NK-92 (cell line): ENCODE measurements around the gene SNX27.
"Not testable (repeated sequence)": the region's sequence is repeated elsewhere in the genome, so short reads cannot be mapped to it uniquely, and the experiment has no call there.

Experiments
- DNase-seq: peaks from one replicate; lab custom pipeline; 2025; ENCODE audit not compliant: unreplicated experiment; lab: John Stamatoyannopoulos, UW

Gene SNX27

DNA sequence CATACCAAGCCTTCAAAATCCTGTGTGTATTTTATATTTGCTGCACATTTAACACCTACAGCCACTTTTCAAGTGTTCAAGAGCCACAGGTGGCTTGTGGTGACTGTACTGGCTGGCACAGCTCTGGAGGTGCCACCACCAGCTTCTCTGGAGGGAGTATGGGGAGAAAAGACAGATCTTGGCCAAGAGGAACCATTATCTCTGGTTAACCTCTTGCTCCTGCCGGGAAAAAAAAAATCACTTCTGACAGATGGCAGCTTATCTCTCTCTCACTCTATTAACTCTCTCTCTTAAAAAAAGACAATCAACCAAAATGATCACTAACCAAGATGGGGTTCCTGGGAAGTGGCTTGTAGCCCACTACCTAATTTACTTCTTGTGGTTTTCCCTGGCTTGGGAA is 108.3 kb downstream of the SNX27 start:
- no peak for DNase-seq

DNA sequence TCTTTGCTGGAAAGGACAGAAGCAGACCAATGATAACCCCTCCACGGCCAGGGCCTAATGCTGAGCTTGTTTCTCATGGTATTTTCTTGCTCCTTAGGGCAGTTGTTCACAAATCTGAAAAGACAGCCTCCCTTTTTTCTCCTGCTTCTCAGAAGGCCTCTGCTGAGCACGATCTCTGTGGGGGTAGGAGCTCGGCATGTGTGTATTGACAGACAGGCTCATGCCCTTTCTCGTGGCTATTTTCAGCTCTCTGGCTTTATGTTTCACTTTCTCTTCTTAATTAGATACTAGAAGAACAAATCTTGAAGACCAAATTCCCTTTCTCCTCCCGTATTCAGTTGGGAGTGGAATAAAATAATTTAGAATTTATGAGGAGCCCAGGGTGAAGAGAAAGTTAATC is 108.7 kb downstream of the SNX27 start:
- DNase-seq = no peak

DNA sequence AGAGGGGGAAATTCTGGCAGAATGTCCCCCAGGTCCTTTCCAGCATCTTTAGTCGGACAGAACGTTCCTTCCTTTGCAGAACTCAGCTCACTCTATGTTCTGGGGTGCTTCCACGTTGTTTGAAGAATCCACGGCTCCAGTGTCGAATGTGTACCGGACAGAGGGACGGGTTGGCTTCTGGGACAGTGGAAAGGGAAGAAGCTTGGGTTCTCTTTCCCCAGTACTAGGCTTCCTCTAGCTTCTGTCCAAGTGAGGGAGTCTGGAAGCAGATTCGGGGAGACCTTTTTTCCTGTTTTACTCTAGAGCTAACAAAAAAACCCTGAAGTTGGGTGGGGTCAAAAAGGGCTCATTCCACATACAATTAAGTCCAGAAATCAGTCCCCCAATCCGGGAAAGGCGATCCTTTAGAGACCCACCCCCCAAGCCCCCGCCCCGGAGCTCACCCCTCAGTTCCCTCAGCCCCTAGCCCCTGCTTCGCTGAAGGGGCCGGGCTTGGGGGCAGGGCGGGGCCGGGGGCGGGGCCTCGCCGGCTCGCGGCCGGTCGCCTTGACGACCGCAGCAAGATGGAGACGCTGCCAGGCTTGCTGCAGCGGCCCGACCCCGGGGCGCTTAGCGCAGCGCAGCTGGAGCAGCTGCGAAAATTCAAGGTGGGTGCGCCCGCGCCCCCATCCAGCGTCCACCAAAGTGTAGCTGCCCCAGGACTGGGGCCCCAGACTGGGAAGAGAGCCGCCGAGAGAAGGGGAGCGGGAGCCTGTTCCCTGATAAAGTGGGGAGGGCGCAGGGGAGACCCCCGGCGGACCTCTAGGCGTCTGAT is 109.3 kb downstream of the SNX27 start, which contains the start of gene RIIAD1:
Gene RIIAD1, plus strand, starts transcription at position 549 of the 814 bp plus-strand sequence. Its CDS starts 15 bp downstream, at position 564.
- DNase-seq = no peak

DNA sequence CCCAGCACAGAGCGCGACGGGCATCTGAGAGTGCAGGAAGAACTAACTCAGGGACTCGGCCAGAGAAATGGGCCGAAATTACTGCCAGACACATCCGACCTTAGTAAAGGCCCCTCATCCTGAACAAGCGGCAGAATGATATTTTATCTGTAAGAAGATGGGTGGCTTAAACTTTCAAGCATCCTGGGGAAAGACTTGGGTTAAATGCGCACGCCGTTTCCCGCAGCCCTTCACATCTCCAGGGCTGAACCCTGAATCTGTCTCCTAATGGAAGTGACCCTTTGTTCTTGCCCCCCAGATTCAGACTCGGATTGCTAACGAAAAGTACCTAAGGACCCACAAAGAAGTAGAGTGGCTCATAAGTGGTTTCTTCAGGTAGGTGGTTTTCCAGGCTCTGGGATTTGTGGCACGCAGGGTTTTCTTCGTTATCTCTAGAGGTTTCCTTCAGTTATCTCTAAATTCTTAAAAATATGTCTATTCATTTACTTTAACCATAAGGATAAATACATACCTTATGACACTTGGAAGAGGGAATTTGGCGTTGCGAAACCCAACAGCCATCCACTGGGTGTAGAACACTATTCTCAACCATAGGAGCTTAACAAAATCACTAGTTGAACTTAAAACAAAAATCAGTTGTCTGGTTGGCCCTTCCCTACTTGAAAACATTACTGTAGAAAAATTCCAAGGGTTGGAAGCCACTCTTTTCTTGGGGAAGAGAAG is 110.1 kb downstream of the SNX27 start:
- DNase-seq = no peak

DNA sequence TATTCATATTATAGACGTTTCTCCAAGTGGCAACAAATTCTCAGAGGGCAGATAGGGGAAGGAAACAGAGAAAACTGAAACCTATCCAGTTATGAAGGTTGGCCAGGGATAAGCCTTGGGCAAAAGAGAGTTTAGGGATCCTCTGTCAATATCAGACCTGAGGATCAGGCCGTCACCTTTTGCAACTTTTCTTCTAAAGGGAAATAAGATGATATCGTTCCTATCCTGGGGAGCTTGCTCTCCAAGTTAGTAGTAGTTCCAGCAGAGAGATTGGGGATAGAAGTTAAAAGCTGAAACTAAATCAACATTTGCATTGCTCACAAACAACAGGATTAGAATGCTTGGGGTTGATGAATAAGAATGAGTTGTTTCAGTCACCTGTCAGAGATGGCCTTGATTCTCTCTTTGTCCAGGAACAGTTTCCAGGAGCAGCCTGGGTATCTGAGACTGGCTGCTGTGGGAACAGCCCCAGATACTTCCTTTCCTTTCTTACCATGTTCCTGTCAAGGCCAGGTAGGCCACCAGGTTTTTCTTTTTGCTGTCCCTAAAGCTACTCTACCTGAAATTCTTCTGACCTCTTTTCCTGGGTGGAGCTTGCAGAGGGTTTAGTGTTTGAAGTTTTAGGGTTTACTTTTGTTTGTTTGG is 112.0 kb downstream of the SNX27 start:
- no peak for DNase-seq

DNA sequence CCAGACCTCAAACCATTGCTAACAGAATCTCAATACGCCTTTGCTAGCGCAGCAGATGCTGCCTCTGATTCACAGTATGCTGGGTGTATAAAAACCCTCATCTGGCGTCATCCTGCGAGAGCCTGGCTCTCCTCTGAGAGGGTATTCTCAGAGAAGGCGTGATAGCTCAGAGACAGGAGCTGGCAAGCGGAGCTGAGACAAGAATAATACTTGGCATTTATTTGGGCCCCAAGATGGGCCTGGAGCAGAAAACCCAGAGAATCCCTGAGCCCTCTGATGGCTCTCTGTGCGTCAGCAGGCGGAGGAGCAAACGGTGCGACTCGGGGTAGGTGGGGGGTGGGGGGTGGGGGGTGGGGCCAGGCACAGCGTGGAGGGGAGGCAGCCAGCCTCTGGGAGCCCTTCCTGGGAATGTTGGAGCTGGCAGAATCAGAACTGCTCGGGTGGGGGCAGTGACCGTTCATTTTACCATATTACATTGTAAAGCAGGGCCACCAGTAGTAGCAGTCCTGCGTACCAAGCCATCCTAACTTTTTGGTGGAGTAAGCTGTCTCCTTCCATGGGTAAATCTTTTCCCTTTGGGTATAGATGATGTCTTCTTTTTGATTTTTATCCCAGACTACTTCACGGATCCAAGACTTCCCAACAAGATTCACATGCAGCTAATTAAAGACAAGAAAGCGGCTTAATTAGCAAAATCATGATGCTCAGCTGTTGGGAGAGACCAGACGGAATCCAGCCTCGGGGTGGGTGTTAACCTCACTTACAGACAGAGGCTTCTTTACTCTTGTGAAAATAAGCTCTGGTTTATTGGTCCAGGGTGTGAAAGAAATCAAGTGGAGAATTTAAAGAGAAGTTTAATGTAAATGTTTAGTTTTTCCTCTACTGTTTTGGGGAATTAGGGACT is 116.6 kb downstream of the SNX27 start:
- no peak for DNase-seq

DNA sequence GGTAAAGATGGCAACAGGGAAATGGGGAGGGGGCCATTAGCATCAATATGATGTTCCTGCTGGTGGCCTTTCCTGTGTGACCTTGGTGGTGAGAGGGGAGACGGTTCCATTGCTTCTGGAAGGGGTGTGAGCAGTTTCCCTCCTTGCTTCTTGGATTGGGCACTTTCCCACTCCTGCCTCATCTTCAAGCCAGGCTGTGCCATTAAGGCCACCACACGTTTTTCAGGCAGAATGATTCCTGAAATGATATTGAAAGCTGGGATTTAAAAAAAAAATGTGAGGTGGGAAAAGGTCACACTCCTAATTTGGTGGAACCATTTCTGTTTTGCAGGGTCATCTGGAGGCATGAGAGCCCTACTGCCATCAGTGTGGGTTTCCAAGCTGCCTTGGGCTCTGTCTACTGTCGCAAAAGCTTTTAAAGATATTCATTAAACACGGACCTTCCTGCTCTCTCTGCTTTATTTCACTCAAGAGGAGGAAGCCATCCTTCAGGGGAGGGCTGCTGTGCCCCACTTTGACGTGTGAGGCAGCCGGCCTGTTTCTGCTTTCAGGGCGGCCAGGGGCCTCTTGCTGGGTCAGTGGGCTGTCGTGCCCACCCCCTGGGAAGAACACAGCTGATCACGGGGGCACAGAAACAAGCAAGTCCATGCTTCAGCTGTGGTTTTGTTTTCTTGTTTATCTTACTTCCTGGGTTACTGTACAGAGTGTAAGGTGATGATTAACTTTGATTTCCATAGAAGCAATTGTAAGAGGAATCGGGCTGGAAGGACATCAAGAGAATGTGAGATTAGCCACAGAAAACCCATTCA is 117.5 kb downstream of the SNX27 start:
- no peak for DNase-seq

DNA sequence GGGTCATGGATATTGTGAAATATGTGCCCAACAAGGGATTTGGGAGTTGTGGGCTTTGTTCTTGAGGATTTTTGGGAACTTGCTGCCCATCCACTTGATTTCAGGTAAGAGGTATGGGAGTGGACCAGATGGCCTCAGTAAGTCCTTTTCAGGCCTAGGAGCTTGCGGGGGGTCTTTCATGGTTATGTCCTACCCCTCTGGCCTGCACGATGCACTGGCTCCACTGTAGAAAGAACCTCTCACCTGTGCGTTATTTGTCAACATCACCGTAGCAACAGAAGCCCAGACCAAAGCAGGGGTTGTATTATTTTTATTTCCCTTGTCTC is 118.1 kb downstream of the SNX27 start:
- no peak for DNase-seq

DNA sequence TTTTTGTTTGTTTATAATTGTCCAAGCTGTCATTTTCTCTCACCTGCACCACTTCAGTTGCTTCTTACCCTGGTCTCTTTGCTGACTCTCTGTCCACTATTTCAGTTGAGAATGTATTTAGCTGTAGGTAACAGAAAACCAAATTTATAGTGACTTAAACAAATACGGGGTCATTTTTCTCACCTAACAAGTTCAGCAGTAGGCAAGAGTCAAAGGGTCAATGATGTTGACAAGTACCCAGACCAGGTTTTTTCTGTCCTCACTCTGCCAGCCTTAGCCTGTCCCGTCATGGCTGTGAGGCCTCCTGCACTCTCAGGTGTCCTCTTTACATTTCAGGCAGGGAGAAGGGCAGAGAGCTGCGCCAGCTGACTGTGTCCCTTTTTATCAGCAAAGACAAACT is 121.3 kb downstream of the SNX27 start:
- no peak for DNase-seq

DNA sequence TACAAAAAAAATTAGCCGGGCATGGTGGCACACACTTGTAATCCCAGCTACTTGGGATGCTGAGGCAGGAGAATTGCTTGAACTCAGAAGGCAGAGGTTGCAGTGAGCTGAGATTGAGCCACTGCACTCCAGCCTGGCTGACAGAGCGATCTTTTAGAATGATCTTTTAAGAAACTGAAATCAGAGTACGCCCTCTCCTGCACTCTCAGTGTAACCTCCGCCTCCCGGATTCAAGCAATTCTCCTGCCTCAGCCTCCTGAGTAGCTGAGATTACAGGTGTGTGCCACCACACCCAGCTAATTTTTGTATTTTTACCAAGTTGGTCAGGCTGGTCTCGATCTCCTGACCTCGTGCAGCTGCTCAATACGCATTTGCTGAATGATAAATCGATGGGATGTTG is 122.1 kb downstream of the SNX27 start:
- not testable (repeated sequence) for DNase-seq

DNA sequence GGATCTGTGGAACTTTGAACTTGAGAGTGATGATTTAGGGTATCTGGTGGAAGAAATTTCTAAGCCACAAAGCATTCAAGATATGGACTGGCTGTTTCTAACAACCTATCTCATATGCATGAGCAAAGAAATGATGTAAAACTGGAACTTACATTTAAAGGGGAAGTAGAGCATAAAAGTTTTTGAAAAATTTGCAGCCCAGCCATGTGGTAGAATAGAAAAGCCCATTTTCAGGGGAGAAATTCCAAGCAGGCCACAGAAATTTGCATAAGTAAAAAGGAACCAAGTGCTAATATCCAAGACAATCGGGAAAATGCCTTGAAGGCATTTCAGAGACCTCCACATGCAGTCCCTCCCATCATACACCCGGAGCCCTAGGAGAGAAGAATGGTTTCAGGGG is 125.2 kb downstream of the SNX27 start:
- no peak for DNase-seq

DNA sequence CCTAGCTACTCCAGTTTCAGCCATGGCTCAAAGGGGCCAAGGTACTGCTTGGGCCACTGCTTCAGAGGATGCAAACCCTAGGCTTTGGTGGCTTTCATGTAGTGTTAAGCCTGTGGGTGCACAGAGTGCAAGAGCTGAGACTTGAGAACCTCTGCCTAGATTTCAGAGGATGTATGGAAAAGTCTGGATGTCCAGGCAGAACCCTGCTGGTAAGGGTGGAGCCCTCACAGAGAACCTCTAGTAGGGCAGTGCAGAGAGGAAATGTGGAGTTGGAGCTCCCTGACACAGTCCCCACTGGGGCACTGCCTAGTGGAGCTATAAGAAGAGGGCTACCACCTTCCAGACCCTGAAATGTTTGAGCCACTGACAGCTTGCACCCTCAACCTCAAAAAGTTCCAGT is 125.6 kb downstream of the SNX27 start:
- no peak for DNase-seq

DNA sequence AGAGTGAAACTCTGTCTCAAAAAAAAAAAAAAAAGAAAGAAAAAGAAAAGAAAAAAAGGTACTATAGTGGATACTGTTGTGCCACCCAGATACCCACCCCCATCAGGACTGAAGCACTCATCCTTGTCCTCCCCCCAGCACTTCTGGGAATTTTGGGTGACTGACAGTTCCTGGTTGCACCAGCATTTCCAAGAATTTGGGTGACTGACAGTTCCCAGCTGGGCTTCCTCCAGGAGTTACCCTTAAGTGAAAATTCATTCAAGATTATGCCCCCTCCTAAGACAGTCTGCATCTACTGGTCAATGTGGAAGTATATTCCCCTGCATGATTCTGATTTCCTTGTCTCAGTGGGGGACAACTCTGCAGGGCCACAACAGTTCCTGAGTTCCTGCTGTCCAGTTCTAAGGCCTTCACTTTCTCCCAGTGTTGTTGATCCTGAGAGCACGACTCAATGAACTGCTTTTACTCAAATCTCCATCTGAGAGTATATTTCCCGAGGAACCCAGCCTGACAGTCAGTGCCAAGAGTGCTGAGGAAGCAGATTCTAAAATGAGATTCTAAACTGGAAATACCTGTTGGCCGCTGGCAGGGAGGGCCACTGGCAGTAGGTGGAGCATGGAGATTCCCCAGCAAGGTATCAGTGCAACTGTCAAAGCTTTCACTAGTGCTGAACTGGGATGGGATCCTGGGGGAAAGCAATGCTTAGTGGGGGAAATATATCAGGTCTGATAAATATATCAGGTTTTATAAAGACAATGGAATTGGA is 127.9 kb downstream of the SNX27 start:
- no peak for DNase-seq

DNA sequence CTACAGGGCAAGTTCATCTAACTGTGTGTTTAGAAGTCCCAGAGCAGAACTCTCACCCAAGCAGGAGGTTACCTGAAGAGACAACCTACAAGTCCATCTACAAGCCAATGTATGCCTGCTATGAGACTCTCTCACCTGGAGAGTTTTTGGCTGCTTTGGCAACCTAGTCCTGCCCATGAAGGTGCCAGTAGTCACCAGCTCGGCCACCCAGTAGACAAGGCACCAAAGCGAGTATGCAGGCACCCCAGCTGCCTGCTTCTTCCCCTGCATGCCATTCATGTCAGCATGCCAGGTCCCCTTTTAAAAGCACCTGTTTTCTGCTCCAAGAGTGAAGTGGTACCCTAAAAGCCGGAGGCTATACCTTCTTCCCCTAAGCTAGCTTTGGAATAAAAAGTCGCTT is 129.7 kb downstream of the SNX27 start:
- no peak for DNase-seq
